HepG2 (cell line): Measurements from ENCODE around the gene LUC7L. TPM values are rescaled to one million over a fixed set of nuclear protein-coding genes. Genes with fewer than 3 reads are reported as not detected.

Experiments used
- ERF ChIP-seq: IDR thresholded peaks from 2 replicates; pipeline ENCODE4 v1.6.1; 2018; ENCODE audit warnings: missing biosample characterization, missing genetic modification reagents
- GFI1 ChIP-seq: sonication (generic); formaldehyde crosslinking; IDR thresholded peaks from 2 replicates; pipeline ENCODE4 v1.5.0; 2020; ENCODE audit warnings: missing genetic modification reagents, mild to moderate bottlenecking, borderline replicate concordance
- GTF2F1 ChIP-seq: fragments of 150-350 bp; IDR thresholded peaks from 2 replicates; pipeline ENCODE4 v1.6.1; 2014; ENCODE audit warnings: low read length
- MAF1 ChIP-seq: sonication (generic); formaldehyde crosslinking; IDR thresholded peaks from 2 replicates; pipeline ENCODE4 v1.5.0; 2020; ENCODE audit warnings: missing genetic modification reagents, borderline replicate concordance
- MAFK ChIP-seq, 2 experiments: IDR thresholded peaks in 1 of 2; conservative IDR thresholded peaks in 1 of 2; 2 replicates each; pipeline ENCODE4 v1.6.1; 2011; ENCODE audit warnings: improper control_type of control experiment in 2 of 2, low read length in 2 of 2
- MBD4 ChIP-seq: IDR thresholded peaks from 2 replicates; pipeline ENCODE4 v1.6.1; 2012; ENCODE audit warnings: low read length, inconsistent platforms, borderline replicate concordance
- MEF2D ChIP-seq: sonication (generic); formaldehyde crosslinking; IDR thresholded peaks from 2 replicates; pipeline ENCODE4 v1.5.1; 2020; ENCODE audit warnings: mild to moderate bottlenecking, missing genetic modification reagents
- SOX13 ChIP-seq, 3 experiments: fragments of 450-650 bp in 1 of 3; sonication (generic) in 1 of 3; formaldehyde crosslinking in 1 of 3; IDR thresholded peaks in 2 of 3; conservative IDR thresholded peaks in 1 of 3; 2 replicates each; pipeline versions ENCODE4 v1.5.0 to v1.6.1; 2016 to 2020; ENCODE audit warnings: antibody characterized with exemption in 1 of 3, mild to moderate bottlenecking in 1 of 3, missing compliant biosample characterization in 1 of 3, missing genetic modification reagents in 1 of 3, moderate library complexity in 1 of 3
- ZMYM4 ChIP-seq: sonication (generic); formaldehyde crosslinking; IDR thresholded peaks from 2 replicates; pipeline ENCODE4 v1.8.1; 2023; ENCODE audit warnings: mild to moderate bottlenecking, missing genetic modification reagents
- ZNF484 ChIP-seq: sonication (generic); formaldehyde crosslinking; IDR thresholded peaks from 2 replicates; pipeline ENCODE4 v1.5.1; 2020; ENCODE audit warnings: mild to moderate bottlenecking, low read depth, missing genetic modification reagents, borderline replicate concordance
- ZNF550 ChIP-seq: sonication (generic); formaldehyde crosslinking; IDR thresholded peaks from 2 replicates; pipeline ENCODE4 v1.4.0; 2020; ENCODE audit warnings: mild to moderate bottlenecking, missing genetic modification reagents, borderline replicate concordance
- ZSCAN9 ChIP-seq: IDR thresholded peaks from 2 replicates; pipeline ENCODE4 v1.6.1; 2016; ENCODE audit warnings: borderline replicate concordance
- polyA plus RNA-seq, 8 experiments: library from polyadenylated mRNA; depleted of rRNA in 3 of 8; stranded (reverse) in 7 of 8; unstranded in 1 of 8; fragments of >200 nt; fragmentation: Illumina TruSeq in 4 of 8; extraction: Trizol in 4 of 8; gene quantifications; 2 replicates each; pipeline versions ENCODE4 v1.2.1 to v1.2.3, GENCODE V29; 2011 to 2016; ENCODE audit warnings: low read depth in 4 of 8, missing spikeins in 1 of 8, mixed read lengths in 1 of 8; ENCODE audit not compliant: insufficient read depth in 1 of 8
- total RNA-seq, 5 experiments: library from RNA; depleted of rRNA; stranded (reverse); fragments of >200 nt; fragmentation: Illumina TruSeq; extraction: Trizol; gene quantifications; 2 replicates each; pipeline ENCODE4 v1.2.3, GENCODE V29; 2016; ENCODE audit warnings: low read depth in 1 of 5
- TF ChIP-seq, protein P1 (sequence below): sonication (generic); formaldehyde crosslinking; IDR thresholded peaks from 2 replicates; pipeline ENCODE4 v1.4.0; 2020; ENCODE audit warnings: low read depth, mild to moderate bottlenecking, missing genetic modification reagents
- TF ChIP-seq, protein P2 (sequence below): sonication (generic); formaldehyde crosslinking; conservative IDR thresholded peaks from 2 replicates; pipeline ENCODE4 v1.8.1; 2023; ENCODE audit warnings: missing genetic modification reagents
- TF ChIP-seq, protein P3 (sequence below): IDR thresholded peaks from 2 replicates; pipeline ENCODE4 v1.6.1; 2012; ENCODE audit warnings: low read depth, low read length, improper control_type of control experiment
- TF ChIP-seq, protein P4 (sequence below): sonication (generic); formaldehyde crosslinking; IDR thresholded peaks from 2 replicates; pipeline ENCODE4 v1.8.1; 2023; ENCODE audit warnings: missing genetic modification reagents, mild to moderate bottlenecking, borderline replicate concordance
- TF ChIP-seq, protein P5 (sequence below): sonication (generic); formaldehyde crosslinking; IDR thresholded peaks from 2 replicates; pipeline ENCODE4 v1.4.0; 2020; ENCODE audit warnings: missing genetic modification reagents
- TF ChIP-seq, protein P6 (sequence below): sonication (generic); formaldehyde crosslinking; IDR thresholded peaks from 2 replicates; pipeline ENCODE4 v1.8.1; 2023; ENCODE audit warnings: mild to moderate bottlenecking, missing genetic modification reagents, borderline replicate concordance
- TF ChIP-seq, protein P7 (sequence below): fragments of 450-650 bp; IDR thresholded peaks from 2 replicates; pipeline ENCODE4 v1.6.1; 2017

The LUC7L gene
- total and polyA plus RNA-seq, 2 of the 13 experiments (the other 11 are each of a cell fraction or from before 2014, with no cell fraction given), result 48.7 to 56.9 TPM

DNA sequence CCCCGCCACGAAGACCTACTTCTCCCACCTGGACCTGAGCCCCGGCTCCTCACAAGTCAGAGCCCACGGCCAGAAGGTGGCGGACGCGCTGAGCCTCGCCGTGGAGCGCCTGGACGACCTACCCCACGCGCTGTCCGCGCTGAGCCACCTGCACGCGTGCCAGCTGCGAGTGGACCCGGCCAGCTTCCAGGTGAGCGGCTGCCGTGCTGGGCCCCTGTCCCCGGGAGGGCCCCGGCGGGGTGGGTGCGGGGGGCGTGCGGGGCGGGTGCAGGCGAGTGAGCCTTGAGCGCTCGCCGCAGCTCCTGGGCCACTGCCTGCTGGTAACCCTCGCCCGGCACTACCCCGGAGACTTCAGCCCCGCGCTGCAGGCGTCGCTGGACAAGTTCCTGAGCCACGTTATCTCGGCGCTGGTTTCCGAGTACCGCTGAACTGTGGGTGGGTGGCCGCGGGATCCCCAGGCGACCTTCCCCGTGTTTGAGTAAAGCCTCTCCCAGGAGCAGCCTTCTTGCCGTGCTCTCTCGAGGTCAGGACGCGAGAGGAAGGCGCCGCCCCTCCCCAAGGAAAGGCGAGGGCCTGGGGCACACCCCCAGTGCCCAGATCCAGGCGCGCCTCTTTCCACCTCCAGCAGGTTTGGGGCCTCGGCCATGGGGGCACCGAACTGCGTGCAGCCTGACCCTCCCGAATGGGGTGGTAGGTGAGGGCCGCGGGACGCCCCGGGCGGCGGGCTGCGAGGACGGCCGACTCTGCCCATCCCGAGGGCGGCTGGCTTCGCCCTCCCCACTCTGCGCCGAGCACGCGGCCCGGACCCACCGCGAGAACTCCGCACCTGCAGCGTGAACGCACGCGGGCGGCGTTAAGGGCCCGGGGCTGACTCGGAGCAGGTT is 48.3 kb downstream of the LUC7L start (continued):
- TF ChIP-seq, protein P1, sequence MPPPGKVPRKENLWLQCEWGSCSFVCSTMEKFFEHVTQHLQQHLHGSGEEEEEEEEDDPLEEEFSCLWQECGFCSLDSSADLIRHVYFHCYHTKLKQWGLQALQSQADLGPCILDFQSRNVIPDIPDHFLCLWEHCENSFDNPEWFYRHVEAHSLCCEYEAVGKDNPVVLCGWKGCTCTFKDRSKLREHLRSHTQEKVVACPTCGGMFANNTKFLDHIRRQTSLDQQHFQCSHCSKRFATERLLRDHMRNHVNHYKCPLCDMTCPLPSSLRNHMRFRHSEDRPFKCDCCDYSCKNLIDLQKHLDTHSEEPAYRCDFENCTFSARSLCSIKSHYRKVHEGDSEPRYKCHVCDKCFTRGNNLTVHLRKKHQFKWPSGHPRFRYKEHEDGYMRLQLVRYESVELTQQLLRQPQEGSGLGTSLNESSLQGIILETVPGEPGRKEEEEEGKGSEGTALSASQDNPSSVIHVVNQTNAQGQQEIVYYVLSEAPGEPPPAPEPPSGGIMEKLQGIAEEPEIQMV, result peak; percentile 95
- TF ChIP-seq GFI1 (CRISPR knock-in tag), result peak; percentile 89
- TF ChIP-seq ZNF484 (CRISPR knock-in tag), result peak; percentile 74; the same call in 1 of the 2 replicates
- peak; percentile 85; the same call in 1 of the 2 replicates for TF ChIP-seq MAF1 (CRISPR knock-in tag)
- TF ChIP-seq, protein P2, sequence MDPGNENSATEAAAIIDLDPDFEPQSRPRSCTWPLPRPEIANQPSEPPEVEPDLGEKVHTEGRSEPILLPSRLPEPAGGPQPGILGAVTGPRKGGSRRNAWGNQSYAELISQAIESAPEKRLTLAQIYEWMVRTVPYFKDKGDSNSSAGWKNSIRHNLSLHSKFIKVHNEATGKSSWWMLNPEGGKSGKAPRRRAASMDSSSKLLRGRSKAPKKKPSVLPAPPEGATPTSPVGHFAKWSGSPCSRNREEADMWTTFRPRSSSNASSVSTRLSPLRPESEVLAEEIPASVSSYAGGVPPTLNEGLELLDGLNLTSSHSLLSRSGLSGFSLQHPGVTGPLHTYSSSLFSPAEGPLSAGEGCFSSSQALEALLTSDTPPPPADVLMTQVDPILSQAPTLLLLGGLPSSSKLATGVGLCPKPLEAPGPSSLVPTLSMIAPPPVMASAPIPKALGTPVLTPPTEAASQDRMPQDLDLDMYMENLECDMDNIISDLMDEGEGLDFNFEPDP (CRISPR knock-in tag), result peak; percentile 100
- TF ChIP-seq, protein P3, sequence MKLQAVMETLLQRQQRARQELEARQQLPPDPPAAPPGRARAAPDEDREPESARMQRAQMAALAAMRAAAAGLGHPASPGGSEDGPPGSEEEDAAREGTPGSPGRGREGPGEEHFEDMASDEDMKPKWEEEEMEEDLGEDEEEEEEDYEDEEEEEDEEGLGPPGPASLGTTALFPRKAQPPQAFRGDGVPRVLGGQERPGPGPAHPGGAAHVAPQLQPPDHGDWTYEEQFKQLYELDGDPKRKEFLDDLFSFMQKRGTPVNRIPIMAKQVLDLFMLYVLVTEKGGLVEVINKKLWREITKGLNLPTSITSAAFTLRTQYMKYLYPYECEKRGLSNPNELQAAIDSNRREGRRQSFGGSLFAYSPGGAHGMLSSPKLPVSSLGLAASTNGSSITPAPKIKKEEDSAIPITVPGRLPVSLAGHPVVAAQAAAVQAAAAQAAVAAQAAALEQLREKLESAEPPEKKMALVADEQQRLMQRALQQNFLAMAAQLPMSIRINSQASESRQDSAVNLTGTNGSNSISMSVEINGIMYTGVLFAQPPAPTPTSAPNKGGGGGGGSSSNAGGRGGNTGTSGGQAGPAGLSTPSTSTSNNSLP, result no peak
- TF ChIP-seq, protein P4, sequence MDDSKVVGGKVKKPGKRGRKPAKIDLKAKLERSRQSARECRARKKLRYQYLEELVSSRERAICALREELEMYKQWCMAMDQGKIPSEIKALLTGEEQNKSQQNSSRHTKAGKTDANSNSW (CRISPR knock-in tag), result peak; percentile 97; the same call in 1 of the 2 replicates
- peak; percentile 98 for TF ChIP-seq ERF
- TF ChIP-seq MEF2D (CRISPR knock-in tag), result no peak
- peak; percentile 87; the same call in 1 of the 2 replicates for TF ChIP-seq ZSCAN9
- TF ChIP-seq, protein P5, sequence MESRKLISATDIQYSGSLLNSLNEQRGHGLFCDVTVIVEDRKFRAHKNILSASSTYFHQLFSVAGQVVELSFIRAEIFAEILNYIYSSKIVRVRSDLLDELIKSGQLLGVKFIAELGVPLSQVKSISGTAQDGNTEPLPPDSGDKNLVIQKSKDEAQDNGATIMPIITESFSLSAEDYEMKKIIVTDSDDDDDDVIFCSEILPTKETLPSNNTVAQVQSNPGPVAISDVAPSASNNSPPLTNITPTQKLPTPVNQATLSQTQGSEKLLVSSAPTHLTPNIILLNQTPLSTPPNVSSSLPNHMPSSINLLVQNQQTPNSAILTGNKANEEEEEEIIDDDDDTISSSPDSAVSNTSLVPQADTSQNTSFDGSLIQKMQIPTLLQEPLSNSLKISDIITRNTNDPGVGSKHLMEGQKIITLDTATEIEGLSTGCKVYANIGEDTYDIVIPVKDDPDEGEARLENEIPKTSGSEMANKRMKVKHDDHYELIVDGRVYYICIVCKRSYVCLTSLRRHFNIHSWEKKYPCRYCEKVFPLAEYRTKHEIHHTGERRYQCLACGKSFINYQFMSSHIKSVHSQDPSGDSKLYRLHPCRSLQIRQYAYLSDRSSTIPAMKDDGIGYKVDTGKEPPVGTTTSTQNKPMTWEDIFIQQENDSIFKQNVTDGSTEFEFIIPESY, result peak; percentile 67; the same call in 1 of the 2 replicates
- no peak for TF ChIP-seq GTF2F1
- TF ChIP-seq, protein P6, sequence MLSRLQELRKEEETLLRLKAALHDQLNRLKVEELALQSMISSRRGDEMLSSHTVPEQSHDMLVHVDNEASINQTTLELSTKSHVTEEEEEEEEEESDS, result peak; percentile 95
- no peak for TF ChIP-seq MBD4
- TF ChIP-seq MAFK (conservative IDR thresholded peaks at IDR 0.05 in 1 of 2, IDR thresholded peaks at IDR 0.05 in 1 of 2; ENCODE audit: low read length in 2 of 2), result no peak
- peak; percentile 87 for TF ChIP-seq ZMYM4 (CRISPR knock-in tag)
- no peak; the same call in 1 of the 2 replicates for TF ChIP-seq SOX13 (IDR thresholded peaks at IDR 0.05)
- TF ChIP-seq SOX13 (CRISPR knock-in tag; conservative IDR thresholded peaks at IDR 0.05 in 1 of 2, IDR thresholded peaks at IDR 0.05 in 1 of 2), result peak in 1 of 2 experiments; percentile 55; a peak in 2 of 4 replicates
- TF ChIP-seq, protein P7, sequence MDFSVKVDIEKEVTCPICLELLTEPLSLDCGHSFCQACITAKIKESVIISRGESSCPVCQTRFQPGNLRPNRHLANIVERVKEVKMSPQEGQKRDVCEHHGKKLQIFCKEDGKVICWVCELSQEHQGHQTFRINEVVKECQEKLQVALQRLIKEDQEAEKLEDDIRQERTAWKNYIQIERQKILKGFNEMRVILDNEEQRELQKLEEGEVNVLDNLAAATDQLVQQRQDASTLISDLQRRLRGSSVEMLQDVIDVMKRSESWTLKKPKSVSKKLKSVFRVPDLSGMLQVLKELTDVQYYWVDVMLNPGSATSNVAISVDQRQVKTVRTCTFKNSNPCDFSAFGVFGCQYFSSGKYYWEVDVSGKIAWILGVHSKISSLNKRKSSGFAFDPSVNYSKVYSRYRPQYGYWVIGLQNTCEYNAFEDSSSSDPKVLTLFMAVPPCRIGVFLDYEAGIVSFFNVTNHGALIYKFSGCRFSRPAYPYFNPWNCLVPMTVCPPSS, result no peak
- TF ChIP-seq ZNF550 (CRISPR knock-in tag), result no peak
